Measurements from ENCODE around the gene CNNM1.

The CNNM1 gene

GRCh38 chr10:99375426-99375825 lies 46.3 kb downstream of the CNNM1 start:
- no peak for DNase-seq

- no peak for DNase-seq
Observed at GRCh38 chr10:99382176-99382575, 53.0 kb downstream of the CNNM1 start.

- DNase-seq = no peak
Observed at GRCh38 chr10:99387071-99387470, 57.9 kb downstream of the CNNM1 start.

GRCh38 chr10:99387541-99387940 lies 58.4 kb downstream of the CNNM1 start:
- no peak for DNase-seq

- DNase-seq = no peak
Observed at GRCh38 chr10:99389729-99390480, 60.7 kb downstream of the CNNM1 start.

GRCh38 chr10:99391346-99391745 lies 62.2 kb downstream of the CNNM1 start:
- no peak for DNase-seq

- DNase-seq = no peak
Observed at GRCh38 chr10:99393036-99393435, 63.9 kb downstream of the CNNM1 start.

GRCh38 chr10:99393683-99394082 lies 64.5 kb downstream of the CNNM1 start:
- no peak for DNase-seq

GRCh38 chr10:99394256-99394655 lies 65.1 kb downstream of the CNNM1 start:
- DNase-seq = no peak

GRCh38 chr10:99394761-99395386 lies 65.7 kb downstream of the CNNM1 start:
- no peak for DNase-seq

GRCh38 chr10:99395750-99396445 lies 66.7 kb downstream of the CNNM1 start:
- no peak for DNase-seq

GRCh38 chr10:99396471-99396870 lies 67.3 kb downstream of the CNNM1 start:
- no peak for DNase-seq

- no peak for DNase-seq
Observed at GRCh38 chr10:99399664-99400063, 70.5 kb downstream of the CNNM1 start.

- DNase-seq = no peak
Observed at GRCh38 chr10:99403674-99404073, 74.5 kb downstream of the CNNM1 start.

- DNase-seq = no peak
Observed at GRCh38 chr10:99406149-99406548, 77.0 kb downstream of the CNNM1 start.

GRCh38 chr10:99410146-99410545 lies 81.0 kb downstream of the CNNM1 start:
- no peak for DNase-seq

GRCh38 chr10:99410876-99411275 lies 81.7 kb downstream of the CNNM1 start:
- no peak for DNase-seq

GRCh38 chr10:99411546-99411945 lies 82.4 kb downstream of the CNNM1 start:
- no peak for DNase-seq

GRCh38 chr10:99412099-99412498 lies 82.9 kb downstream of the CNNM1 start:
- no peak for DNase-seq

GRCh38 chr10:99418910-99419624 lies 89.9 kb downstream of the CNNM1 start:
- no peak for DNase-seq

GRCh38 chr10:99419688-99420087 lies 90.5 kb downstream of the CNNM1 start:
- no peak for DNase-seq

GRCh38 chr10:99421233-99421739 lies 92.1 kb downstream of the CNNM1 start:
- no peak for DNase-seq

GRCh38 chr10:99422529-99423096 lies 93.5 kb downstream of the CNNM1 start:
- DNase-seq = no peak

All from NCI-H1694 (cell line).